Neural cell (in vitro differentiated cells): ENCODE results near the gene CEL. TPM values are rescaled to one million over a fixed set of nuclear protein-coding genes. Genes with fewer than 3 reads are reported as not detected.

Experiments used
- H2AFZ ChIP-seq: fragments of 200-600, 300-800 bp; sonication (generic), shearing (Covaris generic); 2 replicates; pipeline ENCODE4 v1.6.0; 2014; ENCODE audit warnings: low read depth, mild to moderate bottlenecking, antibody characterized with exemption, low read length, moderate library complexity
- H3F3A ChIP-seq: fragments of 200-600 bp; shearing (Covaris generic); 2 replicates; pipeline ENCODE4 v1.6.1; 2016; ENCODE audit warnings: mild to moderate bottlenecking, moderate library complexity, mixed read lengths, antibody characterized with exemption, low read length; ENCODE audit not compliant: insufficient read depth, poor library complexity, severe bottlenecking
- H3K27ac ChIP-seq: fragments of 200-600, 300-800 bp; sonication (generic), shearing (Covaris generic); 2 replicates; pipeline ENCODE4 v1.5.1; 2014; ENCODE audit warnings: mild to moderate bottlenecking, low read length, moderate library complexity
- H3K27me3 ChIP-seq: fragments of 300-800, 200-600 bp; sonication (generic), shearing (Covaris generic); 2 replicates; pipeline ENCODE4 v1.6.0; 2014; ENCODE audit warnings: mild to moderate bottlenecking, low read depth, low read length, moderate library complexity; ENCODE audit not compliant: insufficient read depth
- H3K36me3 ChIP-seq: fragments of 300-800, 200-600 bp; sonication (generic), shearing (Covaris generic); 2 replicates; pipeline ENCODE4 v1.5.1; 2014; ENCODE audit warnings: mild to moderate bottlenecking, antibody characterized with exemption, low read length, moderate library complexity; ENCODE audit not compliant: insufficient read depth
- H3K4me2 ChIP-seq: fragments of 300-800, 200-600 bp; sonication (generic), shearing (Covaris generic); 2 replicates; pipeline ENCODE4 v1.6.0; 2014; ENCODE audit warnings: mild to moderate bottlenecking, low read length
- H3K4me3 ChIP-seq: fragments of 300-800, 200-600 bp; sonication (generic), shearing (Covaris generic); 2 replicates; pipeline ENCODE4 v1.5.1; 2014; ENCODE audit warnings: mild to moderate bottlenecking, low read length, moderate library complexity
- H3K79me2 ChIP-seq: fragments of 200-600 bp; shearing (Covaris generic); replicated peaks from 2 replicates; pipeline ENCODE4 v1.6.0; 2014; ENCODE audit warnings: mild to moderate bottlenecking, low read length, moderate library complexity; ENCODE audit not compliant: insufficient read depth
- H3K9ac ChIP-seq: fragments of 300-800, 200-600 bp; sonication (generic), shearing (Covaris generic); 2 replicates; pipeline ENCODE4 v1.6.1; 2016; ENCODE audit warnings: mild to moderate bottlenecking, low read length, mixed read lengths
- H3K9me2 ChIP-seq: fragments of 200-600 bp; shearing (Covaris generic); 2 replicates; pipeline ENCODE4 v1.6.1; 2016; ENCODE audit warnings: mild to moderate bottlenecking, low read length, mixed read lengths; ENCODE audit not compliant: insufficient read depth
- H3K9me3 ChIP-seq: fragments of 200-600, 300-800 bp; sonication (generic), shearing (Covaris generic); 2 replicates; pipeline ENCODE4 v1.6.1; 2016; ENCODE audit warnings: mild to moderate bottlenecking, mixed run types, low read length, moderate library complexity, mixed read lengths
- H4K20me1 ChIP-seq: fragments of 200-600 bp; shearing (Covaris generic); 2 replicates; pipeline ENCODE4 v1.6.1; 2016; ENCODE audit warnings: mild to moderate bottlenecking, mixed run types; ENCODE audit not compliant: insufficient read depth
- EP300 ChIP-seq: fragments of 450-650 bp; conservative IDR thresholded peaks from 2 replicates; pipeline ENCODE4 v1.6.1; 2014; ENCODE audit warnings: antibody characterized with exemption, mild to moderate bottlenecking, moderate library complexity; ENCODE audit not compliant: poor library complexity, severe bottlenecking
- EZH2 ChIP-seq: fragments of 200-600, 300-800 bp; shearing (Covaris generic), sonication (generic); IDR thresholded peaks from 2 replicates; pipeline ENCODE4 v1.6.1; 2014; ENCODE audit warnings: antibody characterized with exemption, low read length, borderline replicate concordance, mild to moderate bottlenecking; ENCODE audit not compliant: insufficient read depth, poor library complexity, severe bottlenecking
- MXI1 ChIP-seq: fragments of 450-650 bp; conservative IDR thresholded peaks from 2 replicates; pipeline ENCODE4 v1.6.1; 2014; ENCODE audit warnings: antibody characterized with exemption, mild to moderate bottlenecking; ENCODE audit not compliant: poor library complexity, severe bottlenecking
- POLR2AphosphoS5 ChIP-seq: IDR thresholded peaks from 2 replicates; pipeline ENCODE4 v1.6.1; 2012
- RAD21 ChIP-seq: fragments of 450-650 bp; conservative IDR thresholded peaks from 2 replicates; pipeline ENCODE4 v1.6.1; 2014; ENCODE audit warnings: antibody characterized with exemption, mild to moderate bottlenecking, moderate library complexity
- SMC3 ChIP-seq: fragments of 450-650 bp; conservative IDR thresholded peaks from 2 replicates; pipeline ENCODE4 v1.6.1; 2014; ENCODE audit warnings: antibody characterized with exemption, mild to moderate bottlenecking, moderate library complexity; ENCODE audit not compliant: poor library complexity
- TAF1 ChIP-seq: IDR thresholded peaks from 2 replicates; pipeline ENCODE4 v1.6.1; 2012; ENCODE audit warnings: low read depth
- polyA plus RNA-seq: library from polyadenylated mRNA; depleted of rRNA; stranded (reverse); fragments of >200 nt; gene quantifications from 2 replicates; pipeline ENCODE4 v1.2.3, GENCODE V29; 2014
- TF ChIP-seq, protein P1 (sequence below): IDR thresholded peaks from 2 replicates; pipeline ENCODE4 v1.6.1; 2012; ENCODE audit warnings: borderline replicate concordance
- TF ChIP-seq, protein P2 (sequence below): fragments of 450-650 bp; IDR thresholded peaks from 2 replicates; pipeline ENCODE4 v1.5.1; 2014; ENCODE audit warnings: antibody characterized with exemption, mild to moderate bottlenecking, moderate library complexity; ENCODE audit not compliant: poor library complexity, severe bottlenecking

CEL gene
- polyA plus RNA-seq, 1 donor from 2014 or later = 0.95 TPM

DNA sequence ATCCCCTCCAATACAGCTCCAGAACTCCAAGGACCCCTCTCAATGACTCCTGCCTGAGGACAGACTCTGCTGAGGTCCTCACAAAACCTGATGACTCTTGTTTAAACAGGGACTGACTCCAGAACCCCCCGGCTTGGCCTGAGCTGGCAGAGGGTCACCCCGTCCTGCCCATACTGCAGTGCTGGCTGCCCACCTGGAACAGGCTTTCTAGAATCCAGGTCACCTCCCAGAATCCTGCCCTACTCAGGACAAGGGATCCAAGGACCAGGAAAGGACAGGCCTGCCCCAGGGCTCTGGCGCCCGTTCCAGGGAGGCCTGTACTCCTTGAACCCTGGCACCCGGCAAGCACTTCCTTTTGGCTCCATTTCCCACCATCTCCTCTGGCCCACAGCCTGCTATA, 37.1 kb downstream of the CEL start:
- Histone ChIP-seq H3K27ac (no peak overlapping the region), H3K4me2 (no peak overlapping the region), H3K9me3 (peaks cover 5% of the 10 kb centered on the region), H2AFZ (no peak overlapping the region), H3K36me3 (peaks cover 34% of the 10 kb centered on the region), H3K27me3 (no peaks in the 10 kb centered on the region), H3K4me3 (no peak overlapping the region), H3K9me2 (no peaks in the 10 kb centered on the region), H3K9ac (no peak overlapping the region), H4K20me1 (no peaks in the 10 kb centered on the region), H3F3A (no peaks in the 10 kb centered on the region), H3K79me2 (no peaks in the 10 kb centered on the region)
- TF ChIP-seq EP300 = no peak
- TF ChIP-seq, protein P1, sequence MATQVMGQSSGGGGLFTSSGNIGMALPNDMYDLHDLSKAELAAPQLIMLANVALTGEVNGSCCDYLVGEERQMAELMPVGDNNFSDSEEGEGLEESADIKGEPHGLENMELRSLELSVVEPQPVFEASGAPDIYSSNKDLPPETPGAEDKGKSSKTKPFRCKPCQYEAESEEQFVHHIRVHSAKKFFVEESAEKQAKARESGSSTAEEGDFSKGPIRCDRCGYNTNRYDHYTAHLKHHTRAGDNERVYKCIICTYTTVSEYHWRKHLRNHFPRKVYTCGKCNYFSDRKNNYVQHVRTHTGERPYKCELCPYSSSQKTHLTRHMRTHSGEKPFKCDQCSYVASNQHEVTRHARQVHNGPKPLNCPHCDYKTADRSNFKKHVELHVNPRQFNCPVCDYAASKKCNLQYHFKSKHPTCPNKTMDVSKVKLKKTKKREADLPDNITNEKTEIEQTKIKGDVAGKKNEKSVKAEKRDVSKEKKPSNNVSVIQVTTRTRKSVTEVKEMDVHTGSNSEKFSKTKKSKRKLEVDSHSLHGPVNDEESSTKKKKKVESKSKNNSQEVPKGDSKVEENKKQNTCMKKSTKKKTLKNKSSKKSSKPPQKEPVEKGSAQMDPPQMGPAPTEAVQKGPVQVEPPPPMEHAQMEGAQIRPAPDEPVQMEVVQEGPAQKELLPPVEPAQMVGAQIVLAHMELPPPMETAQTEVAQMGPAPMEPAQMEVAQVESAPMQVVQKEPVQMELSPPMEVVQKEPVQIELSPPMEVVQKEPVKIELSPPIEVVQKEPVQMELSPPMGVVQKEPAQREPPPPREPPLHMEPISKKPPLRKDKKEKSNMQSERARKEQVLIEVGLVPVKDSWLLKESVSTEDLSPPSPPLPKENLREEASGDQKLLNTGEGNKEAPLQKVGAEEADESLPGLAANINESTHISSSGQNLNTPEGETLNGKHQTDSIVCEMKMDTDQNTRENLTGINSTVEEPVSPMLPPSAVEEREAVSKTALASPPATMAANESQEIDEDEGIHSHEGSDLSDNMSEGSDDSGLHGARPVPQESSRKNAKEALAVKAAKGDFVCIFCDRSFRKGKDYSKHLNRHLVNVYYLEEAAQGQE = no peak
- TF ChIP-seq EZH2 = no peak

DNA sequence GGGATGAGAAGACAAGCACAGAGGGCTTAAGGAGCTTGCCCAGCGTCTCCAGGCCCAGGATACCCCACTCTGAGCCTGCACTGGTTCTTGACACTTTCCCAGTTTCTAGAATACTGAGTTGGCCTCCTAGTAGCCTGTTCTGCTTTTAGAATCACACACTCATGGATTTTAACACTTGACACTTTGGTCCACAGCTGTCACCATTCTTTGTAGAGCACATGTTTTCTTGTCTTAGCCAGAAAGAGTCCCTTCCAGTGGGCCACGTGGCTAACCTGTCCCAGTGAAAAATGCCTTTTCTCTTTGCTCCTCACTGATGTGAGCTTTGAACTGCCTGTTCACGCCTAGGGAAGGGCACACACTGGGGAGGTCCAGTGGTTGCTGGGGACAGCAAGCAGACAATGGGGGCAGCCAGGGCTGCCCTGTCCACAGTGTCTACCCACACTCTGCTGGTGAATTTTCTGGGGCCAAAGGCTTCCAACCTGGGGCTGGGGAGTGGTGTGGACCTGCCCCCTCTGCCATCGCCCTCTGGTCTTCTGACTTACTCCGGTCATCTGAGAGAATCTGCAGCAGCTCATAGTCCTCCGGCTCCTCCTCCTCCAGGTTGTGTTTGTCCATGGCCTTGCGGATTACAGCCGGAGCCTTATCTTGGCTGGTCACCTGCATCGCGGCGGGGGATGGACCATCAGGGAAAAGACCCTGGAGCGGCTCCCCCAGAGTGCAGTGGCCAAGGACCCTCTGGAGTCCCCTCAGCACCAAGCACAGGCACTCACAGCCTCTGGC, 38.1 kb downstream of the CEL start:
- Histone ChIP-seq H3K27me3 (no peaks in the 10 kb centered on the region), H3K79me2 (no peaks in the 10 kb centered on the region), H4K20me1 (no peaks in the 10 kb centered on the region), H3K4me2 (no peak overlapping the region), H3K9ac (no peak overlapping the region), H3K36me3 (peaks cover 31% of the 10 kb centered on the region), H3F3A (no peaks in the 10 kb centered on the region), H2AFZ (no peak overlapping the region), H3K9me2 (no peaks in the 10 kb centered on the region), H3K27ac (no peak overlapping the region), H3K9me3 (peaks cover 5% of the 10 kb centered on the region), H3K4me3 (no peak overlapping the region)
- TF ChIP-seq, protein P1 = no peak
- TF ChIP-seq SMC3 = no peak
- TF ChIP-seq, protein P2, sequence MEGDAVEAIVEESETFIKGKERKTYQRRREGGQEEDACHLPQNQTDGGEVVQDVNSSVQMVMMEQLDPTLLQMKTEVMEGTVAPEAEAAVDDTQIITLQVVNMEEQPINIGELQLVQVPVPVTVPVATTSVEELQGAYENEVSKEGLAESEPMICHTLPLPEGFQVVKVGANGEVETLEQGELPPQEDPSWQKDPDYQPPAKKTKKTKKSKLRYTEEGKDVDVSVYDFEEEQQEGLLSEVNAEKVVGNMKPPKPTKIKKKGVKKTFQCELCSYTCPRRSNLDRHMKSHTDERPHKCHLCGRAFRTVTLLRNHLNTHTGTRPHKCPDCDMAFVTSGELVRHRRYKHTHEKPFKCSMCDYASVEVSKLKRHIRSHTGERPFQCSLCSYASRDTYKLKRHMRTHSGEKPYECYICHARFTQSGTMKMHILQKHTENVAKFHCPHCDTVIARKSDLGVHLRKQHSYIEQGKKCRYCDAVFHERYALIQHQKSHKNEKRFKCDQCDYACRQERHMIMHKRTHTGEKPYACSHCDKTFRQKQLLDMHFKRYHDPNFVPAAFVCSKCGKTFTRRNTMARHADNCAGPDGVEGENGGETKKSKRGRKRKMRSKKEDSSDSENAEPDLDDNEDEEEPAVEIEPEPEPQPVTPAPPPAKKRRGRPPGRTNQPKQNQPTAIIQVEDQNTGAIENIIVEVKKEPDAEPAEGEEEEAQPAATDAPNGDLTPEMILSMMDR = no peak
- TF ChIP-seq RAD21 = no peak
- TF ChIP-seq EP300 = no peak
- no peak for TF ChIP-seq TAF1
- no peak for TF ChIP-seq MXI1
- no peak for TF ChIP-seq POLR2AphosphoS5
- TF ChIP-seq EZH2 = no peak
